ENCODE measurements around the gene DGCR6L.
"Not testable (repeated sequence)": the region's sequence is repeated elsewhere in the genome, so short reads cannot be mapped to it uniquely, and the experiment has no call there.

DNA sequence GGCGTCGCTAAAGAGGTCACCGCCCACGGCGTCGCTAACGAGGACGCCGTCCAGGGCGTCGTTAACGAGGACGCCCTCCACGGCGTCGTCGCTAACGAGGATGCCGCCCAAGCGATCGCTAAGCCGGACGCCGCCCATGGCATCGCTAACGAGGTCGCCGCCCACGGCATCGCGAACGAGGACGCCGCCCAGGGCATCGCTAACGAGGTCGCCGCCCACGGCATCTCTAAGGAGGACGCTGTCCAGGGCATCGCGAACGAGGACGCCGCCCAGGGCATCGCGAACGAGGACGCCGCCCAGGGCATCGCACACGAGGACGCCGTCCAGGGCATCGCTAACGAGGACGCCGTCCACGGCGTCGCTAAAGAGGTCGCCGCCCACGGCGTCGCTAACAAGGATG is 37.0 kb upstream of the DGCR6L start:
- TF ChIP-seq, protein P1, sequence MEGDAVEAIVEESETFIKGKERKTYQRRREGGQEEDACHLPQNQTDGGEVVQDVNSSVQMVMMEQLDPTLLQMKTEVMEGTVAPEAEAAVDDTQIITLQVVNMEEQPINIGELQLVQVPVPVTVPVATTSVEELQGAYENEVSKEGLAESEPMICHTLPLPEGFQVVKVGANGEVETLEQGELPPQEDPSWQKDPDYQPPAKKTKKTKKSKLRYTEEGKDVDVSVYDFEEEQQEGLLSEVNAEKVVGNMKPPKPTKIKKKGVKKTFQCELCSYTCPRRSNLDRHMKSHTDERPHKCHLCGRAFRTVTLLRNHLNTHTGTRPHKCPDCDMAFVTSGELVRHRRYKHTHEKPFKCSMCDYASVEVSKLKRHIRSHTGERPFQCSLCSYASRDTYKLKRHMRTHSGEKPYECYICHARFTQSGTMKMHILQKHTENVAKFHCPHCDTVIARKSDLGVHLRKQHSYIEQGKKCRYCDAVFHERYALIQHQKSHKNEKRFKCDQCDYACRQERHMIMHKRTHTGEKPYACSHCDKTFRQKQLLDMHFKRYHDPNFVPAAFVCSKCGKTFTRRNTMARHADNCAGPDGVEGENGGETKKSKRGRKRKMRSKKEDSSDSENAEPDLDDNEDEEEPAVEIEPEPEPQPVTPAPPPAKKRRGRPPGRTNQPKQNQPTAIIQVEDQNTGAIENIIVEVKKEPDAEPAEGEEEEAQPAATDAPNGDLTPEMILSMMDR (IDR thresholded peaks at IDR 0.05; ENCODE audit: borderline replicate concordance, extremely low read depth, low read length, poor library complexity, severe bottlenecking) = not testable (repeated sequence)
- TF ChIP-seq EZH2 (IDR thresholded peaks at IDR 0.05; ENCODE audit: borderline replicate concordance, low read depth, low read length, severe bottlenecking) = not testable (repeated sequence)
